Natural killer cell (primary cell): Measurements from ENCODE around the gene USF1. TPM values are rescaled to one million over a fixed set of nuclear protein-coding genes. Genes with fewer than 3 reads are reported as not detected.
"Not testable (repeated sequence)": the region's sequence is repeated elsewhere in the genome, so short reads cannot be mapped to it uniquely, and the experiment has no call there.

Source experiments
- ATAC-seq, 3 donors: fragments of 150-1000 bp in 2 of 3; fragments of 200-7000 bp in 1 of 3; cut with Tn5 transposase; 1 replicate in 1 of 3; 2 replicates in 2 of 3; pipeline ENCODE4 v1.10.0; 2021; ENCODE audit warnings: mild to moderate bottlenecking in 2 of 3, moderate library complexity in 2 of 3
- DNase-seq, 2 donors: peaks; one replicate each; pipeline versions ENCODE4 v3.0.0 to v3.0.0-alpha.2; 2013 to 2021; ENCODE audit warnings: mixed read lengths in 1 of 2
- H3K27ac ChIP-seq: one replicate; pipeline ENCODE4 v1.5.1; 2013; ENCODE audit warnings: mild to moderate bottlenecking, low read length
- H3K27me3 ChIP-seq: one replicate; pipeline ENCODE4 v1.6.1; 2013; ENCODE audit warnings: low read length; ENCODE audit not compliant: control insufficient read depth, insufficient read depth
- H3K36me3 ChIP-seq: one replicate; pipeline ENCODE4 v1.6.1; 2013; ENCODE audit warnings: low read length; ENCODE audit not compliant: control insufficient read depth, insufficient read depth
- H3K4me1 ChIP-seq: one replicate; pipeline ENCODE4 v1.6.1; 2013; ENCODE audit warnings: low read length; ENCODE audit not compliant: control insufficient read depth, insufficient read depth
- H3K4me3 ChIP-seq: one replicate; pipeline ENCODE4 v1.5.1; 2013; ENCODE audit warnings: low read length
- H3K9me3 ChIP-seq: one replicate; pipeline ENCODE4 v1.6.1; 2013; ENCODE audit warnings: low read length; ENCODE audit not compliant: control insufficient read depth, insufficient read depth
- H3K27ac Mint-ChIP-seq, 2 donors: one replicate each; pipeline ENCODE4 v1.8.0; 2022; ENCODE audit warnings: mild to moderate bottlenecking in 2 of 2, mixed read lengths in 2 of 2, moderate library complexity in 1 of 2
- H3K27me3 Mint-ChIP-seq, 2 donors: one replicate each; pipeline ENCODE4 v1.8.0; 2022; ENCODE audit warnings: low read depth in 2 of 2, mixed read lengths in 2 of 2
- H3K36me3 Mint-ChIP-seq: one replicate; pipeline ENCODE4 v1.8.0; 2022; ENCODE audit warnings: mixed read lengths
- H3K4me1 Mint-ChIP-seq, 2 donors: one replicate each; pipeline ENCODE4 v1.8.0; 2022; ENCODE audit warnings: mixed read lengths in 2 of 2
- H3K4me3 Mint-ChIP-seq: one replicate; pipeline ENCODE4 v1.8.0; 2022; ENCODE audit warnings: mild to moderate bottlenecking, moderate library complexity, mixed read lengths
- H3K9me3 Mint-ChIP-seq, 2 donors: one replicate each; pipeline ENCODE4 v1.8.0; 2022; ENCODE audit warnings: mixed read lengths in 2 of 2
- CTCF ChIP-seq: fragments of 200-600 bp; IDR thresholded peaks from one replicate; pipeline ENCODE4 v1.8.0; 2022; ENCODE audit warnings: antibody characterized with exemption
- WGBS: methylation state at CpG from one replicate; pipeline ENCODE4 v1.1.7; 2013; ENCODE audit warnings: missing lambda C conversion rate; ENCODE audit not compliant: insufficient coverage; 5-methylcytosine and 5-hydroxymethylcytosine counted together
- intact Hi-C: fragments of 100-400 bp; cut with micrococcal nuclease; formaldehyde crosslinking; loops from one replicate; pipeline ENCODE4 v1.14.2; 2022
- total RNA-seq, 4 donors: library from RNA; stranded (reverse); fragments of 120-200 nt in 1 of 4; gene quantifications; one replicate each; pipeline versions ENCODE4 v1.2.3 to v1.2.4, GENCODE V29; 2013 to 2022

The USF1 gene
- total RNA-seq, 3 donors from 2014 or later (not counting 1 experiment from before 2014, with no cell fraction given) = 113 to 121 (median 114) TPM

GRCh38 chr1:161021165-161021969, 24.4 kb downstream of the USF1 start:
- no peaks in the 10 kb centered on the region for H3K27me3 Mint-ChIP-seq
- Histone ChIP-seq H3K27me3 (no peaks in the 10 kb centered on the region), H3K4me1 (peaks cover 23% of the 10 kb centered on the region), H3K27ac (peak overlapping the region; percentile 74), H3K36me3 (no peaks in the 10 kb centered on the region), H3K9me3 (no peaks in the 10 kb centered on the region), H3K4me3 (peak overlapping the region; percentile 87)
- H3K4me1 Mint-ChIP-seq = peaks cover 28 to 38% of the 10 kb centered on the region in 2 donors
- peak; percentile 88 to 94 (median 93) for ATAC-seq
- TF ChIP-seq CTCF = no peak
- H3K9me3 Mint-ChIP-seq = no peaks in the 10 kb centered on the region
- DNase-seq = peak; percentile 71 to 93
- 15% methylated on average over 34 of the region's 34 CpGs for WGBS
- peak overlapping the region; percentile 89 to 90 for H3K27ac Mint-ChIP-seq
- peak overlapping the region; percentile 95 for H3K4me3 Mint-ChIP-seq
- H3K36me3 Mint-ChIP-seq = no peaks in the 10 kb centered on the region
- intact Hi-C loops = loop anchor here (2.0 kb wide), 1 partner anchor 23 kb away; the partner anchor contains the start of gene USF1

GRCh38 chr1:161020509-161021164, 25.1 kb downstream of the USF1 start, which contains the start of gene F11R:
TSS of gene F11R (minus strand) at chr1:161021152. CDS start at chr1:161021073, 79 bp downstream.
- H3K27me3 ChIP-seq = no peaks in the 10 kb centered on the region
- peaks cover 23% of the 10 kb centered on the region for H3K4me1 ChIP-seq
- Mint-ChIP-seq H3K27ac (peak within 1 kb of the TSS; percentile 89 to 90), H3K9me3 (no peaks in the 10 kb centered on the region), H3K36me3 (no peaks in the 10 kb centered on the region), H3K4me1 (peaks cover 28 to 39% of the 10 kb centered on the region in 2 donors), H3K4me3 (peak within 1 kb of the TSS; percentile 95), H3K27me3 (no peaks in the 10 kb centered on the region)
- no peak for TF ChIP-seq CTCF
- peak within 1 kb of the TSS; percentile 87 for H3K4me3 ChIP-seq
- ATAC-seq (peak; percentile 46 to 61 (median 48)), DNase-seq (no peak)
- H3K36me3 ChIP-seq = no peaks in the 10 kb centered on the region
- no peaks in the 10 kb centered on the region for H3K9me3 ChIP-seq
- WGBS = 1% methylated on average over 35 of the region's 36 CpGs
- H3K27ac ChIP-seq = peak within 1 kb of the TSS; percentile 74
- intact Hi-C loops = loop anchor here (1.0 to 2.0 kb wide), 2 partner anchors 24 to 50 kb away; partner anchors contain the start of gene USF1

DNA sequence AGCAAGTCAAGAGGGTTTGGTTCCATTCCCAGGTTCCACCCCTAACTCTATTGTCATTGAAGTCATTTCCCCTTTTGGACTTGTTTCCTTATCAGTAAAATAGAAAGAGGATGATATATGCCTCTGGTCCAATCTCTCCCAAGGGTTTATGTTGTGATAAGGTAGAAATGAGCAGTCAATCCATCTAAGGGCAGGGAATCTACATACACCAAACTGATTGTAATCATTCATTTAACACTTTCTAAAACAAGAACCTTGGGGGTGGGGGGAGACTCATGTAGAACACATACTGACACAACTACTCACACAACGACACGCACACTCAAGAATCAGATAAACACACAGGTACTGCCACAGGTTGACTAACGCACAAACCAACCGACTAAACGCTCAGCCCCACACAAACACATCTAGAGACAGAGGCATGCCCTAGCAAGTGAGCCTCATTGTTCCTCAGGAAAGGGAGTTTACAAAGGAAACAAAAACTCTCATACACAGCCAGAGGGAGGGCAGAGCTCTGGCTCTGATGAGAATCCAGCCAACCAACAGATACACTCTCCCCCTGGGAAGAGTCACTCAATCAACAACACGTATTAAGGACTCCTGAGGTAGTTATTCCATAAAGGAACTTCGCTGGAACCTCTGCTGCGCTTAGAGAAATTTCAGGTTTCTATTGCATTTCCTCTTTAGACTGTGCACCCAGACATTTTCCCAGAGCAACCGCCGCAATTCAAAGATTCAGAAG, 25.9 kb downstream of the USF1 start:
- Histone ChIP-seq H3K4me1 (peaks cover 23% of the 10 kb centered on the region), H3K9me3 (no peaks in the 10 kb centered on the region), H3K27ac (peak overlapping the region; percentile 74), H3K36me3 (no peaks in the 10 kb centered on the region), H3K27me3 (no peaks in the 10 kb centered on the region), H3K4me3 (peak overlapping the region; percentile 87)
- WGBS = 27% methylated on average over 10 of the region's 10 CpGs
- Mint-ChIP-seq H3K36me3 (no peaks in the 10 kb centered on the region), H3K9me3 (no peaks in the 10 kb centered on the region), H3K27me3 (no peaks in the 10 kb centered on the region), H3K4me3 (peak overlapping the region; percentile 95), H3K27ac (peak overlapping the region; percentile 89 to 90), H3K4me1 (peaks cover 28 to 39% of the 10 kb centered on the region in 2 donors)
- intact Hi-C loops = loop anchor here (1.0 to 2.0 kb wide), 2 partner anchors 25 to 50 kb away; partner anchors contain the start of gene USF1
- ATAC-seq (no peak), DNase-seq (peak in 1 of 2 donors; percentile 28)
- no peak for TF ChIP-seq CTCF

- H3K4me3 ChIP-seq, intact Hi-C loops, H3K36me3 ChIP-seq, DNase-seq, ATAC-seq, H3K9me3 ChIP-seq, H3K36me3 Mint-ChIP-seq, H3K27ac ChIP-seq, H3K27me3 Mint-ChIP-seq, H3K9me3 Mint-ChIP-seq, H3K27me3 ChIP-seq: not testable (repeated sequence)
- peaks cover 30 to 41% of the 10 kb centered on the region in 2 donors for H3K4me1 Mint-ChIP-seq
- 82% methylated on average over 15 of the region's 15 CpGs for WGBS
- peaks cover 27% of the 10 kb centered on the region for H3K4me1 ChIP-seq
- H3K4me3 Mint-ChIP-seq = peak overlapping the region; percentile 95
- peak overlapping the region; percentile 21 to 89 for H3K27ac Mint-ChIP-seq
These were observed 26.6 kb downstream of the USF1 start for GRCh38 chr1:161019111-161019660.
